Measurements from ENCODE around the gene ZBTB9. TPM values are rescaled to one million over a fixed set of nuclear protein-coding genes. Genes with fewer than 3 reads are reported as not detected.

The ZBTB9 gene
- total RNA-seq, 1 experiment from 2014 or later = 11.4 TPM

DNA sequence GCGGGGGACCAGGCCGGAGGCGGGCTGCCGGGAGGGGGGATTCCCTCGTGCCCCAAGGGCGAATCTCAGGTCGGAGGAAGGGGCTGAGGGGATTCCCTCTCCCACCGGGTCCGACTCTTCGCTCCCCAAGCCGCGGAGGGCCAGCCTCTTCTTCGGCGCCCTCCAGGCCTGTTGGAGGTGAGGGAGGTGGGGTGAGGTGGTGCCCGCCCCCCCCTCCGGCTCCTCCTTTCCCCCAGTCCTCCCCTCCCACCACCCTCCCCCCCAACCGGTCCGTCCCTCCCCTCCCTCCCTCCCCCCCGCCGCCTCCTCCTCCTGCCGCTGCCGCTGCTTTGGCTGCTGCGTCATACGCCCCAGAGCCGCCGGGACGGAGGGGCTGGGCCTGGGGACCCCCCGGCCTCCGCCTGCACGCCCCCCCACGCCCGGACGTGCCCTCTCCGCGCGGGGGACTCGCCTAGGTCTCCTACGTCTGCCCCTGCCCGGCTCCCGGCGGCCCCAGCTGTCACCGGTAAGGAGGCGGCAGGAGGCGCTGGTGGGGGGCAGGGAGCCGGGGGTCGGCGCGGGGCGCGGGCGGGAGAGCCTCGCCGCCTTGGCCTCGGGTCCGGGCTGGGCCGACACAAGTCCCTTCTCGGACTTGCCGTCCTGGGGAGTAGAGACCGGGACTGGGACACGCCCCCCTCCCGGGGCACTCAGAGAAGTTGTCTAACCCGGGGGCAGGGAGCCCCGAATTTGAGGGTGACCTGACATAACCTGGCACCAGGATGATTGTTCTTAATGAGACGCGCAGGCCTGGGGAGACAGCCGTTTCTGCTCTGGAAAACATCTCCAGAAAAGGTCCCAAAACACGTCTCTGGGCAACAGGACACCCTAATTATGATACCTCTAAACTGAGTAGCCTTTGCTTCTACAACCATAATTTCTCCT lies 43.4 kb upstream of the ZBTB9 start, which contains the start of gene PHF1:
Gene PHF1, plus strand, starts transcription at position 304 of the 921 bp plus-strand sequence. CDS start 1,250 bp downstream, outside the sequence.
- CTCF ChIA-PET = interaction anchor here (0.6 to 1.8 kb wide), 5 partner anchors 15 to 210 kb away, joined by 3 to 16 read pairs (median 6); partner anchors contain the start of gene ITPR3
- no peaks in the 10 kb centered on the region for H3K9me3 ChIP-seq
- H3K4me3 ChIP-seq (ENCODE audit: low read depth, low read length) = peak within 1 kb of the TSS; percentile 86
- Mint-ChIP-seq H3K4me3 (ENCODE audit: unreplicated experiment) (peak within 1 kb of the TSS; percentile 96), H3K9me3 (ENCODE audit: unreplicated experiment) (no peaks in the 10 kb centered on the region), H3K27me3 (ENCODE audit: insufficient read depth, unreplicated experiment) (no peaks in the 10 kb centered on the region), H3K36me3 (ENCODE audit: insufficient read depth, unreplicated experiment) (peaks cover 79% of the 10 kb centered on the region), H3K4me1 (ENCODE audit: low read depth, unreplicated experiment) (peaks cover 13% of the 10 kb centered on the region), H3K27ac (ENCODE audit: unreplicated experiment) (peak within 1 kb of the TSS; percentile 99)
- TF ChIP-seq, protein P1, sequence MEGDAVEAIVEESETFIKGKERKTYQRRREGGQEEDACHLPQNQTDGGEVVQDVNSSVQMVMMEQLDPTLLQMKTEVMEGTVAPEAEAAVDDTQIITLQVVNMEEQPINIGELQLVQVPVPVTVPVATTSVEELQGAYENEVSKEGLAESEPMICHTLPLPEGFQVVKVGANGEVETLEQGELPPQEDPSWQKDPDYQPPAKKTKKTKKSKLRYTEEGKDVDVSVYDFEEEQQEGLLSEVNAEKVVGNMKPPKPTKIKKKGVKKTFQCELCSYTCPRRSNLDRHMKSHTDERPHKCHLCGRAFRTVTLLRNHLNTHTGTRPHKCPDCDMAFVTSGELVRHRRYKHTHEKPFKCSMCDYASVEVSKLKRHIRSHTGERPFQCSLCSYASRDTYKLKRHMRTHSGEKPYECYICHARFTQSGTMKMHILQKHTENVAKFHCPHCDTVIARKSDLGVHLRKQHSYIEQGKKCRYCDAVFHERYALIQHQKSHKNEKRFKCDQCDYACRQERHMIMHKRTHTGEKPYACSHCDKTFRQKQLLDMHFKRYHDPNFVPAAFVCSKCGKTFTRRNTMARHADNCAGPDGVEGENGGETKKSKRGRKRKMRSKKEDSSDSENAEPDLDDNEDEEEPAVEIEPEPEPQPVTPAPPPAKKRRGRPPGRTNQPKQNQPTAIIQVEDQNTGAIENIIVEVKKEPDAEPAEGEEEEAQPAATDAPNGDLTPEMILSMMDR (IDR thresholded peaks at IDR 0.05; ENCODE audit: insufficient read depth in 1 of 2, low read depth in 1 of 2, low read length in 1 of 2, severe bottlenecking in 1 of 2, unreplicated experiment in 1 of 2) = no peak
- intact Hi-C loops (cut with micrococcal nuclease; ENCODE audit: unreplicated experiment) = loop anchor here (1.0 kb wide), 4 partner anchors 7 to 88 kb away; partner anchors contain the start of genes CUTA and KIFC1
- no peaks in the 10 kb centered on the region for H3K27me3 ChIP-seq (replicated peaks; ENCODE audit: control insufficient read depth, insufficient read depth, low read length)
- no peak for DNase-seq
- peaks cover 18% of the 10 kb centered on the region for H3K4me1 ChIP-seq
- POLR2A ChIA-PET = interaction anchor here (0.6 to 1.2 kb wide), 6 partner anchors 8 to 440 kb away, joined by 3 to 8 read pairs (median 4); partner anchors contain the start of gene ZBTB22
- BruUV-seq (replicated peaks) = TSS peak; percentile 28
- peaks cover 4% of the 10 kb centered on the region for H3K36me3 ChIP-seq (ENCODE audit: control insufficient read depth, insufficient read depth, low read length)

DNA sequence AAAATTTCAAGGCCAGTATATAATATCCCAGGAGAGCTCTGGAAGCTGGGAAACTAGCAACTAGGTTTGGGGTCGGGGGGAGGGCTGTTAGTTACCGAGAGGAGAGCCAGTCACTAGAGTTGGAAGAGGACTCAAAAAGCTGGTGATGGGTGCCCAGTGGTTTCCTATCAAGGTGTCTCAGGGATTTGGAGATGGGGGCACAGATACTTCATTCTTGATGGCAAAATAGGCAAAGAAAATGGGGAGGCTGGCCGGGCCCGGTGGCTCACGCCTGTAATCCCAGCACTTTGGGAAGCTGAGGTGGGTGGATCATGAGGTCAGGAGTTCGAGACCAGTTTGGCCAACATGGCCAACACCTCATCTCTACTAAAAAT lies 42.8 kb upstream of the ZBTB9 start:
- ChIA-PET POLR2A (no interaction called here), CTCF (no interaction called here)
- H3K27ac Mint-ChIP-seq (ENCODE audit: unreplicated experiment) = peak overlapping the region; percentile 99
- TF ChIP-seq, protein P1 (IDR thresholded peaks at IDR 0.05; ENCODE audit: insufficient read depth in 1 of 2, low read depth in 1 of 2, low read length in 1 of 2, severe bottlenecking in 1 of 2, unreplicated experiment in 1 of 2) = no peak
- BruUV-seq (replicated peaks) = no TSS peak
- H3K36me3 Mint-ChIP-seq (ENCODE audit: insufficient read depth, unreplicated experiment) = peaks cover 73% of the 10 kb centered on the region
- H3K4me1 ChIP-seq = peaks cover 22% of the 10 kb centered on the region
- no peaks in the 10 kb centered on the region for H3K9me3 Mint-ChIP-seq (ENCODE audit: unreplicated experiment)
- H3K27me3 ChIP-seq (replicated peaks; ENCODE audit: control insufficient read depth, insufficient read depth, low read length) = no peaks in the 10 kb centered on the region
- H3K27me3 Mint-ChIP-seq (ENCODE audit: insufficient read depth, unreplicated experiment) = no peaks in the 10 kb centered on the region
- H3K4me3 ChIP-seq (ENCODE audit: low read depth, low read length) = peak overlapping the region; percentile 86
- peaks cover 4% of the 10 kb centered on the region for H3K36me3 ChIP-seq (ENCODE audit: control insufficient read depth, insufficient read depth, low read length)
- no peak for DNase-seq
- peaks cover 13% of the 10 kb centered on the region for H3K4me1 Mint-ChIP-seq (ENCODE audit: low read depth, unreplicated experiment)
- intact Hi-C loops (cut with micrococcal nuclease; ENCODE audit: unreplicated experiment) = no loop called here
- no peaks in the 10 kb centered on the region for H3K9me3 ChIP-seq
- peak overlapping the region; percentile 96 for H3K4me3 Mint-ChIP-seq (ENCODE audit: unreplicated experiment)

- CTCF ChIA-PET = no interaction called here
Observed at GRCh38 chr6:33412140-33413009, 42.0 kb upstream of the ZBTB9 start.

More at GRCh38 chr6:33412140-33413009, 42.0 kb upstream of the ZBTB9 start:
- TF ChIP-seq, protein P1 (IDR thresholded peaks at IDR 0.05; ENCODE audit: insufficient read depth in 1 of 2, low read depth in 1 of 2, low read length in 1 of 2, severe bottlenecking in 1 of 2, unreplicated experiment in 1 of 2) = no peak
- Histone ChIP-seq H3K4me1 (peaks cover 25% of the 10 kb centered on the region), H3K27me3 (replicated peaks; ENCODE audit: control insufficient read depth, insufficient read depth, low read length) (no peaks in the 10 kb centered on the region), H3K36me3 (ENCODE audit: control insufficient read depth, insufficient read depth, low read length) (peaks cover 4% of the 10 kb centered on the region), H3K4me3 (ENCODE audit: low read depth, low read length) (no peak overlapping the region), H3K9me3 (no peaks in the 10 kb centered on the region)
- Mint-ChIP-seq H3K4me1 (ENCODE audit: low read depth, unreplicated experiment) (peaks cover 13% of the 10 kb centered on the region), H3K27ac (ENCODE audit: unreplicated experiment) (peak overlapping the region; percentile 99), H3K4me3 (ENCODE audit: unreplicated experiment) (peak overlapping the region; percentile 96), H3K9me3 (ENCODE audit: unreplicated experiment) (no peaks in the 10 kb centered on the region), H3K27me3 (ENCODE audit: insufficient read depth, unreplicated experiment) (no peaks in the 10 kb centered on the region), H3K36me3 (ENCODE audit: insufficient read depth, unreplicated experiment) (peaks cover 68% of the 10 kb centered on the region)
- POLR2A ChIA-PET = interaction anchor here (0.6 kb wide), 1 partner anchor 94 kb away, joined by 4 read pairs; no protein-coding TSS in a partner anchor
- no TSS peak for BruUV-seq (replicated peaks)
- DNase-seq = no peak
- intact Hi-C loops (cut with micrococcal nuclease; ENCODE audit: unreplicated experiment) = no loop called here

Data from Caco-2 (cell line).